ENCODE results near the gene ENOPH1.
"Not testable (repeated sequence)": the region's sequence is repeated elsewhere in the genome, so short reads cannot be mapped to it uniquely, and the experiment has no call there.

Gene ENOPH1

GRCh38 chr4:82473621-82474164 lies 43.3 kb downstream of the ENOPH1 start:
- DNase-seq = no peak

DNA sequence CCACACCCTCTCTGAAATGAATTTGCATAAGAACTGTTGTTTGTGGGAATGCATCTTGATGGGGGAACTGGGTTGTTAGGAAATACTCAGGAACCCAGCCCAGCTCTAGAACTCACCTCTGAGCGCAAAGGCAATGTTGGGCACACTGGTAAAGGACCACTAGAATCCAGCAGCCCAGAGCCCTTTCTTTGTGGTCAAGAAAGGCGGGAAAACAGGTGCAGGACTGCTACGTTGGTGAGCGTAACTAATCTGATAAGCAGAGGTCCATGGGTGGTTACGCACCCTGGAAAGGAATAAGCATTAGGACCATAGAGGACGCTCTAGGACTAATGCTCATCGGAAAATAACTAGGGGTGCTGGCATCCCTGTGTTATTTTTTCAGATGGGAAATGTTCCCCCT lies 45.5 kb downstream of the ENOPH1 start:
- DNase-seq = not testable (repeated sequence)

DNA sequence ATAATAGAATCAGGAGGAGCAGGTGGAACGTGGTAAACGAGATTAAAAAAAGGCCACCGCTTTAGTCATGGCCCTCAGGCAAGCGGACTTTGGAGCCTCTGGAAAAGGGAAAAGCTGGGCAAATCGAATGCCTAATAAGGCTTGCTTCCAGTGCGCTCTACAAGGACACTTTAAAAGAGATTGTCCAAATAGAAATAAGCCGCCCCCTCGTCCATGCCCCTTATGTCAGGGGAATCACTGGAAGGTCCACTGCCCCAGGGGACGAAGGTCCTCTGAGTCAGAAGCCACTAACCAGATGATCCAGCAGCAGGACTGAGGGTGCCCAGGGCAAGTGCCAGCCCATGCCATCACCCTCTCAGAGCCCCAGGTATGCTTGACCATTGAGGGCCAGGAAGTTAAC lies 47.1 kb downstream of the ENOPH1 start:
- DNase-seq = not testable (repeated sequence)

- DNase-seq = no peak
These were observed 49.2 kb downstream of the ENOPH1 start for GRCh38 chr4:82479562-82479961.

DNA sequence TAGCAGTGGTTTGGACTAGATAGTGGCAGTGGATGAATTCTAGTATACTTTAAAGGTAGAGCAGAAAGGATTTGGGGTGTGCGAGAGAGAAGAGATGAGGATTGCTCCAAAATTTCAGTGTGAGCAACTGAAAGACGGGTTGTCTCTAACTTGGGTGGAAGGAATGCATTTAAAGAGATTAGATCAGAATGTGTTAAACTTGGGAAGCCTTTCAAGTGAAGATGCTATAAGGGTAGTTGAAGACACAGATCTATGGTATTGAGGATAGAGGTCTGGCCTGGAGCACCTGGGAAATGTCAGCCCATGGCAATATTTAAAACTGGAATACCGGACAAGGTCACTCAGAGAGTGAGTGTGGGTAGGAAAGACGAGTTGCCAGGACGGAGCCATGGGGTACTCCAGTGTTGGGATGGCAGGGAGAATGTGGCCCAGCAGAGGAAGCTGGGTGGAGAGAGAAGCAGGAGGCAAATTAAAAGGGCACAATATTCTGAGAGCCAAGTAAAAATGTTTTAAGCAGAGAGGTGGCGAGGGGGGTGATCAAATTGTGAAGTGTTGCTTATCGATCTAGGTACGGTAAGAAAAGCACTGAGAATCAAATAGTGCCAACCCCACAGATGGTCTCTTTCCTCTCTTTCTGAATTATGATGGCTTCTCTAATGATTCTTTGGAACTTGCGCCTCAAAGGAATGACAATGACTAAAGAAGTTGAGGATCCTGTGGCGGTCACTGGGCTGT lies 50.5 kb downstream of the ENOPH1 start:
- DNase-seq = no peak

DNA sequence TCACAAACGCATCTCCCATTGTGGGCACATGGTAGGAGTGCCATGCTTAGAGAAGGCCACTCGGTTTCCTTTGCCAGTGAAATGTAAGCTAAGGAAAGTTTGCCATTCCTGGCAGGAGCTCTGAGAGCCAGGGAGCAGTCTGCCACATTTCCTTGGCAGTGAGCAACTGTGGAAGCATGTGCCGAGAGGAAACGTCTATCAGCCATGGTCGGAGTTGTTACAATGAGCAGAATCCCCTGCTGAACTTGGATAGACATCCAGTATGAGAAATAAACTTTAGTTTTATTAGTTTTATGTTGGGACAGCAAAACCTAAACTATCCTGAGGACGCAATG lies 51.1 kb downstream of the ENOPH1 start:
- DNase-seq = no peak

- no peak for DNase-seq
These were observed 52.0 kb downstream of the ENOPH1 start for GRCh38 chr4:82482387-82482786.

DNA sequence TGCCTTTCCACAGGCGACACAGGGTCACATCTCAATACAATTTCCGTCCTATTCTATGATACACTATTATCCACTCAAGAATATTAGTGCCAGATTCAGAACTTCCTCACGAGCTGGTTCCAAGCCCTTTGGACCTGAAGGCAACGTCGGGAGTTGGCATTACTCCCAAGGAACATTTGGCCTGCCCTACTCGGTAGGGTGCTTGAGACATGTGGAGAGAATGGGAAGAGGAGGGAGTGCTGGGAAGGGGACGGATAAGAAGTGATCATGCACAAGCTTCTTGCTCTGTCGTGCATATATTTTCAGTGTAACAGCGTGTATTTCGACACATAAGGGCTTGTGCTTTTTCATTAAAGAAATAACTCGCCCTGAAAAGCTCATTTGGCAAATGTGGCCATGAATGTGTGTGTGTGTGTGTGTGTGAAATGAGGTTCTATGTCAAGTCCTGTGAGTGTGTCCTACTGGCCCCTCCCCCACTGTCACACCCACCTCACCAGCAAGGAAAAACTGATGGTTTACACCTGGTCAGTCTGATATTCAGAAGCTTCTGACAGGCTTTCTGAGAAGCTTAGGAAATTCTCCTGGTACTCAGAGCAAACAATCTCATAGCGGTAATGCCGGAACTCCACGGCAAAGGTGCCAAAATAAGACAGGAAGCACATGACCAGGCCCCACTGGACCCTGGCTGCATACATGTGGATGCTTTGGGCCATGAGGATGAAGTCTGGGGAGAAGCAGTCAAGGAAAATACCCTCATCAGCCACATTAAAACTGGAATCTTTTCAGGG lies 54.8 kb downstream of the ENOPH1 start:
- no peak for DNase-seq

DNA sequence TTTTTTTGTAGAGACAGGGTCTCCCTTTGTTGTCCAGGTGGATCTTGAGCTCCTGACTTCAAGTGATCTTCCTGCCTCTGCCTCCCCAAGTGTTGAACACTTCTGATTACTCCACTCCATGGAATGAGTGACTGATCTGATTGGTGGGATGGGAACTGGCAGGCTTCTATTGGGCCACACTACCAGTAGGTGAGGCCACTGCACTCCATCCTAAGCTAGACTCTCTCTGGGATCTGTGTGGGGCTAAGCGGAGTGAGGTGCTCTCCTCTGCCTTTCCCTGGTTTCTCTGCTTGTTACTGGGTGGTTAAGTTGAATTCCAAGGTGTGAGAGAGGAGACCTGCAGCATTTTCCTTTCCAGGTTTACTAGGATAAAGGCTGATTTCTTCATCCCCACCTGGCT lies 58.7 kb downstream of the ENOPH1 start:
- DNase-seq = no peak

DNA sequence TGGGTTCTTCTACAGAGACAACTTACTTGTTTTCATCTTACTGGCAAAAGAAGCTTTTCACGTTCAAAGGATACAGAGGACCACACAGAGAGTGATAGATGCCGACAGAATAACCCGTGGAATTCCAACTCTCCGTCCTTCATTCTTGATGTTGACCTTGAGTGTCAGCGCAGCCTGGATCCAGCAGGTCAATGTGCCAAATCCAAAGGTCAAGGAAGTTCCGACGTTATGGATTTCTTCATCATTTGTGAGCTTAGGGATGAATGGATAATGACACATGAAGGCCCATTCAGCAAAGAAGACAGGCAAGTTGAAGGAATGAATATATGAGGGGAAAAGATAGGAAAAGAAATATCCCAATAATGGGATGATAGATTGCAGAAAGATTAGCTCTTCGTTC lies 59.6 kb downstream of the ENOPH1 start:
- no peak for DNase-seq

DNA sequence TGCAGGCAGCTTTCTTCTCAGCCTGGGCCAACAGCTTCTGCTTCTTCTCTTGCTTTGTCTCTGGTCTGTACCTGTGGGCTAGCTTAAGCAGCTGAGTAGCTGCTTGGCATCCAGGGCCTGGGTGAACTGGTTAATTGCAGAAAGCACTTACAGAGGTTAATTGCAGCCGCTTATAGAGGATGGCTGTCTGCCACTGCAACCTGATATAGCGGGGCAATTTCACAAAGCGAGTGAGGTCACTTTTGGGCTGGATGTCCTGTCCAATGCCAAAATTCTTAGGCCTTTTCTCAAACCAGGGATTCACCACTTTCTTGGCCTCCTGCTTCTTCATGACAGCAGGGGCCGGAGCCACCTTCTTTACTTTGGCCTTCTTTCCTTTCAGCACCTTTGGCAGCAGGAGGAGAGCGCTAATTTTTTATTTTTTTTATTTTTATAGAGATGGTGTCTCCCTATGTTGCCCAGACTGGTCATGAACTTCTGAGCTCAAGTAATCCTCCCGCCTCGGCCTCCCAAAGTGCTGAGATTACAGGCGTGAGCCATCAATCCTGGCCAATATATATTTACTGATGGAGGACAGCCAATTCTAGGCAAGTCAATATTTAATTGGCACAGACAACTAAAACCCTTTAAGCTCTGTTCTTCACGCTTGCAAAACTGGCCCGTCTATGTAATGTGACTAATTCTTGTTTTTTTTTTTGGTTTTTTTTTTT lies 61.0 kb downstream of the ENOPH1 start:
- no peak for DNase-seq

DNA sequence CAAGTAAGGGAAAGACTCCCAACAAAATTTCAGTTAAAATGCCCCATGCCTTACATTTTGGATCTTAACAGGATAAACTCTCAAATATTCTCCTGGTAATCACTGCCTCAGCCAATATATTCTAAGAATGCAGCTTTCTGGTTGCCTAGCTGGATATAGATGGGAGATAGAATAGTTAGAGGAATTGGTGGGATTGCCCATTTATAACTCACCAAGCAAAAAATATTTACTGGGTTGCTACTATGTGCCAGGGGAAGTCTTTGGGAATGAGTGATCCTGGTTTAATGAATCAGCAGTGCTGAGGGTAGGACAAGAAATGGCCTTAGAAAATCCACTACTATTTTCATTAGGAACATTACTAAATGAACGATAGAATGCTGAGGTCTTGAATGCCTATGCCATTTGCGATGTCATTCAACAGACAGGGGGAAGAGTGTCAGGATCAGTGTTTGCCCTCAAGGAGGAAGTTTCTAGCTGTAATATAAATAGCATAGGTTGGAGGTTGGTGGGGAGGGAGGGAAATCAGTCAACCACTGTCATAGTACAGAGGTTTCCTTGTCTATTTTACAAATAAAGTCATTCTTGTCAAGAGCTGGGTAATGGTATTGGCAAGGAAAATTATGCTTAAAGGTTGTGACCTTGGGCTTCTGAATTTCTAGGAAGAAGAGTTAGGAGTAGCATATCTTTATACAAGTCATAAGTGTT lies 63.5 kb downstream of the ENOPH1 start:
- peak; percentile 10 for DNase-seq

DNA sequence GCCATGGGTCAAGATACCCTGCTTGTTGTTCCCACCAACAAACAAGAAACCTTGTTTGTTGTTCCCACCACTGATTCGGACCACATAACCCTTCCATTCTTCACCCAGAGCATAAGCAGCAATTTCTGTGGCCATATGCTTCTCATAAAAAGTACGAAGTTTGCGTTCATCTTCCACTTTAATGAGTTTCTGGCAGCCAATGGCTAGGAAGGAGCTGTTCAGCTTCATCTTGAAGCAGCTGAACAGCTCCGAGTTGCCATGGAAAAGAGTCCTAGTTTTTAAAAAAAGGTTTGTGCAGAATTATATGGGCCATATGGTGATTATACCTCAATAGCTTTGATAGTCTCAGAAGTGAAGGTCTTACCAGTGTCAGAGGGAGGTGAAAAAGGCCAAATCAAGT lies 65.3 kb downstream of the ENOPH1 start:
- no peak for DNase-seq

DNA sequence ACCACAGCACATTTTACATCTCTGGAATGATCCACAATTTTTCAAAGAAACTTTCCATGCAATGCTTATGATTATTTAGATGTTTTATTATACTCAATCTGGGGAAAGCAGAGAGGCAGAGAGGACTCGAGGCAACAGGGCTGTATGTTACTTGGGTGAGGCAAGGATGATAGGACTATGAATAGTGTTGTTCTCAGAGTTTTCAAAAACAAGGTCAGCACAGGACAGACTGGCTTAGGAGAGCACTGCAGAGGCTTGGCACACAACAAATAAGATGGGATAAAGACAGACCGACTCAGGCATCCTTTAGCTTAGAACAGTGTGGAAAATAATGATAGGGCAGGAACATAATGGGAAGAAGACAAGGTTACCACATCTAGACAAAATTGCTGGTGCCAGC lies 66.0 kb downstream of the ENOPH1 start:
- DNase-seq = no peak

- no peak for DNase-seq
These were observed 69.5 kb downstream of the ENOPH1 start for GRCh38 chr4:82499738-82500434.

- DNase-seq = no peak
These were observed 70.2 kb downstream of the ENOPH1 start for GRCh38 chr4:82500435-82501153.

- DNase-seq = no peak
These were observed 70.7 kb downstream of the ENOPH1 start for GRCh38 chr4:82501154-82501442.

DNA sequence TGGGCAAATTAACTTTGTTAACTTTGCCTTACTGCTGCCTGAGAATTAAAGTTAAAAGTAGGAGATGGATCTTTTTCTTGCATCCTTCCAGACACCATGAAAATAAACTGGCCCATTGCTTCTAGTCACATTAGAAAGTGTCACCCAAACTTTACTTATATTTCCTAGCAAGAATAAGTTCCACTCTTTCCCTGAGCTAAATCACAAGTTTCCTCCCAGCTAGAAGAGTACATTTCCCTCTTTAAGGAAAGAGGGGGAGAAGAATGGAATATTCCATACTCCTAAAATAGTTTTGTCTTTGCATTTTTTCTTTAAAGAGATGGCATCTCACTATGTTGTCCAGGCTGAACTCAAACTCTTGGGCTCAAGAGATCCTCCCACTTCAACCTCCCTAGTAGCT lies 77.6 kb downstream of the ENOPH1 start:
- DNase-seq = no peak

GRCh38 chr4:82508806-82509428 lies 78.5 kb downstream of the ENOPH1 start:
- DNase-seq = no peak

DNA sequence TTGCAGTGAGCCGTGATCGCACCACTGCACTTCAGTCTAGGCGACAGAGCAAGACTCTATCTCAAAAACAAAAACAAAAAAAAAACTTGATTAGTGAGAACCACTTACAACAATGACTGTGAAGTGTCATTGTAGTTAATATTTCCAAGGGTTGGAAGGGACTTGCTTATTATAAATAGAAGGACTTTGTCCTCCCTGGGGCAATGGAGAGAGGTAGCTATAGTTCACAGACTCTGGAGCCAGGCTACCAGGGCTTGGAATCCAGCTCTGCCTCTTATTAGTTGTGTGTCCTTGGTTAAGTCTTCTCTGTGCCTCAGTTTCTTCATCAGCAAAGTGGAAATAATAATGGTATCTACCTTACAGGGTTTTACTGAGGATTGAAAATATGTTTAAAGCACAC lies 79.8 kb downstream of the ENOPH1 start:
- no peak for DNase-seq

All from KG1 (cell line).